IMR-90 (cell line): ENCODE results near the gene MROH7. TPM values are rescaled to one million over a fixed set of nuclear protein-coding genes. Genes with fewer than 3 reads are reported as not detected.

Experiments used
- ATAC-seq: fragments of 200-7000 bp; cut with Tn5 transposase; 2 replicates; pipeline ENCODE4 v1.9.1; 2020; ENCODE audit warnings: low read depth, mild to moderate bottlenecking, moderate library complexity
- BruUV-seq: library from RNA; stranded (reverse); fragments of 400-500 nt; replicated peaks from 2 replicates; lab custom pipeline; 2021; lab: Mats Ljungman, UMichigan
- CTCF ChIA-PET: fragments of 300-600 bp; formaldehyde crosslinking; extraction: SDS; loops from one replicate; lab custom pipeline; 2021; ENCODE audit warnings: antibody characterized with exemption; lab: Yijun Ruan, JAX
- POLR2A ChIA-PET: fragments of 300-600 bp; sonication (Branson Sonifier 250); formaldehyde crosslinking; loops from one replicate; lab custom pipeline; 2022; ENCODE audit warnings: antibody characterized with exemption; ENCODE audit not compliant: unreplicated experiment; lab: Charles Lee
- DNase-seq: peaks from one replicate; pipeline ENCODE4 v3.0.0; 2013
- H2AFZ ChIP-seq: replicated peaks from 2 replicates; pipeline ENCODE3; 2013; ENCODE audit warnings: low read length, mild to moderate bottlenecking; ENCODE audit not compliant: poor library complexity
- H2AK5ac ChIP-seq: 2 replicates; pipeline ENCODE4 v1.6.1; 2013; ENCODE audit warnings: low read depth, low read length, inconsistent platforms
- H2AK9ac ChIP-seq: replicated peaks from 2 replicates; pipeline ENCODE3; 2013; ENCODE audit warnings: mild to moderate bottlenecking, low read depth, low read length, moderate library complexity; ENCODE audit not compliant: poor library complexity
- H2BK120ac ChIP-seq: 2 replicates; pipeline ENCODE4 v1.6.1; 2013; ENCODE audit warnings: low read depth, low read length, inconsistent platforms
- H2BK15ac ChIP-seq: 3 replicates; pipeline ENCODE4 v1.6.1; 2013; ENCODE audit warnings: low read depth, low read length, inconsistent platforms
- H2BK20ac ChIP-seq: 2 replicates; pipeline ENCODE4 v1.6.1; 2013; ENCODE audit warnings: low read depth, mild to moderate bottlenecking, inconsistent platforms, low read length, moderate library complexity
- H2BK5ac ChIP-seq: 2 replicates; pipeline ENCODE4 v1.6.1; 2013; ENCODE audit warnings: mild to moderate bottlenecking, low read depth, low read length, inconsistent platforms; ENCODE audit not compliant: poor library complexity, severe bottlenecking
- H3K14ac ChIP-seq: replicated peaks from 2 replicates; pipeline ENCODE4 v1.6.1; 2013; ENCODE audit warnings: low read depth, low read length, inconsistent platforms
- H3K18ac ChIP-seq: 2 replicates; pipeline ENCODE4 v1.6.1; 2013; ENCODE audit warnings: low read depth, low read length, control low read depth
- H3K23ac ChIP-seq: 2 replicates; pipeline ENCODE4 v1.6.1; 2013; ENCODE audit warnings: low read depth, low read length, inconsistent platforms
- H3K27ac ChIP-seq: 2 replicates; pipeline ENCODE4 v1.5.1; 2013; ENCODE audit warnings: mild to moderate bottlenecking, control low read depth, low read length; ENCODE audit not compliant: insufficient read depth
- H3K27me3 ChIP-seq: 2 replicates; pipeline ENCODE4 v1.6.1; 2013; ENCODE audit warnings: low read length; ENCODE audit not compliant: control insufficient read depth, insufficient read depth
- H3K36me3 ChIP-seq: 2 replicates; pipeline ENCODE4 v1.6.1; 2013; ENCODE audit warnings: low read length, mixed read lengths; ENCODE audit not compliant: control insufficient read depth, insufficient read depth
- H3K4ac ChIP-seq: 2 replicates; pipeline ENCODE4 v1.6.1; 2013; ENCODE audit warnings: low read depth, low read length, inconsistent platforms
- H3K4me1 ChIP-seq: 2 replicates; pipeline ENCODE4 v1.6.1; 2013; ENCODE audit warnings: low read length, mixed read lengths; ENCODE audit not compliant: control insufficient read depth, insufficient read depth
- H3K4me2 ChIP-seq: 2 replicates; pipeline ENCODE4 v1.6.1; 2013; ENCODE audit warnings: low read depth, mild to moderate bottlenecking, control low read depth, low read length, moderate library complexity
- H3K4me3 ChIP-seq: 2 replicates; pipeline ENCODE4 v1.5.1; 2013; ENCODE audit warnings: low read depth, mild to moderate bottlenecking, control low read depth, low read length, moderate library complexity; ENCODE audit not compliant: insufficient read depth
- H3K56ac ChIP-seq: 2 replicates; pipeline ENCODE4 v1.6.1; 2013; ENCODE audit warnings: low read length, inconsistent platforms; ENCODE audit not compliant: insufficient read depth; ENCODE audit errors: extremely low read depth
- H3K79me1 ChIP-seq, 2 experiments: 2 replicates each; pipeline ENCODE4 v1.6.1; 2013; ENCODE audit warnings: low read length in 2 of 2, inconsistent platforms in 1 of 2, low read depth in 1 of 2
- H3K9ac ChIP-seq: 2 replicates; pipeline ENCODE4 v1.6.1; 2013; ENCODE audit warnings: low read depth, low read length, control low read depth
- H3K9me1 ChIP-seq: 2 replicates; pipeline ENCODE4 v1.6.1; 2013; ENCODE audit warnings: low read length, inconsistent platforms; ENCODE audit not compliant: insufficient read depth
- H3K9me3 ChIP-seq: 2 replicates; pipeline ENCODE4 v1.6.1; 2013; ENCODE audit warnings: low read length; ENCODE audit not compliant: control insufficient read depth, insufficient read depth
- H4K20me1 ChIP-seq: 2 replicates; pipeline ENCODE4 v1.6.1; 2013; ENCODE audit warnings: low read length, inconsistent platforms; ENCODE audit not compliant: insufficient read depth
- H4K5ac ChIP-seq: 2 replicates; pipeline ENCODE4 v1.6.1; 2013; ENCODE audit warnings: mild to moderate bottlenecking, low read depth, low read length, control low read depth
- H4K8ac ChIP-seq, 2 experiments: 2 replicates each; pipeline ENCODE4 v1.6.1; 2013; ENCODE audit warnings: low read depth in 2 of 2, low read length in 2 of 2, control low read depth in 1 of 2, inconsistent platforms in 1 of 2
- H4K91ac ChIP-seq: 2 replicates; pipeline ENCODE4 v1.6.1; 2013; ENCODE audit warnings: low read depth, low read length, inconsistent platforms; ENCODE audit not compliant: insufficient read depth
- BHLHE40 ChIP-seq: fragments of 150-350 bp; IDR thresholded peaks from 2 replicates; pipeline ENCODE4 v1.6.1; 2016; ENCODE audit warnings: mild to moderate bottlenecking, low read depth, low read length
- CEBPB ChIP-seq: IDR thresholded peaks from 2 replicates; pipeline ENCODE4 v1.6.1; 2012; ENCODE audit warnings: low read depth, low read length, improper control_type of control experiment
- MAFK ChIP-seq: IDR thresholded peaks from 2 replicates; pipeline ENCODE4 v1.6.1; 2012; ENCODE audit warnings: low read depth, low read length, improper control_type of control experiment
- MAZ ChIP-seq: IDR thresholded peaks from 2 replicates; pipeline ENCODE4 v1.6.1; 2012; ENCODE audit warnings: low read depth, mild to moderate bottlenecking, low read length, improper control_type of control experiment, moderate library complexity, borderline replicate concordance
- MXI1 ChIP-seq: IDR thresholded peaks from 2 replicates; pipeline ENCODE4 v1.6.1; 2012; ENCODE audit warnings: low read depth, mild to moderate bottlenecking, low read length, moderate library complexity, borderline replicate concordance
- NFE2L2 ChIP-seq: fragments of 150-350 bp; IDR thresholded peaks from 2 replicates; pipeline ENCODE4 v1.6.1; 2016; ENCODE audit warnings: low read depth, mild to moderate bottlenecking, low read length
- POLR2A ChIP-seq: IDR thresholded peaks from 2 replicates; pipeline ENCODE4 v1.6.1; 2012; ENCODE audit warnings: mild to moderate bottlenecking, low read depth, low read length
- RAD21 ChIP-seq: IDR thresholded peaks from 2 replicates; pipeline ENCODE4 v1.6.1; 2012; ENCODE audit warnings: low read length, improper control_type of control experiment
- SMC3 ChIP-seq: fragments of 150-350 bp; IDR thresholded peaks from 2 replicates; pipeline ENCODE4 v1.6.1; 2016; ENCODE audit warnings: low read depth, mild to moderate bottlenecking, antibody characterized with exemption, low read length, moderate library complexity
- WGBS, 2 experiments: methylation state at CpG; one replicate each; pipeline versions ENCODE4 v1.1.5 to v1.1.7; 2013; ENCODE audit warnings: missing lambda C conversion rate in 2 of 2; ENCODE audit not compliant: insufficient read length in 1 of 2; ENCODE audit errors: extremely low coverage in 2 of 2; 5-methylcytosine and 5-hydroxymethylcytosine counted together
- dilution Hi-C: fragments of 300-500 bp; cut with HindIII; formaldehyde crosslinking; loops from one replicate; pipeline ENCODE4 v1.14.3; 2018; ENCODE audit warnings: low sequenced_read_pairs; ENCODE audit not compliant: unreplicated experiment
- in situ Hi-C: fragments of 300-500 bp; cut with MboI; formaldehyde crosslinking; loops from 3 replicates; pipeline ENCODE4 v1.14.3; 2019; ENCODE audit warnings: low sequenced_read_pairs, inconsistent platforms, mixed read lengths
- intact Hi-C: fragments of 100-400 bp; cut with micrococcal nuclease; formaldehyde crosslinking; loops from 2 replicates; pipeline ENCODE4 v1.10.0; 2022
- polyA plus RNA-seq, 3 experiments: library from polyadenylated mRNA; depleted of rRNA; stranded (reverse); fragments of >200 nt; gene quantifications; 2 replicates each; pipeline ENCODE4 v1.2.3, GENCODE V29; 2012; ENCODE audit warnings: low replicate concordance in 1 of 3
- total RNA-seq: library from RNA; depleted of rRNA; stranded (reverse); fragments of >200 nt; gene quantifications from 2 replicates; pipeline ENCODE4 v1.2.3, GENCODE V29; 2012
- TF ChIP-seq, protein P1 (sequence below): conservative IDR thresholded peaks from 2 replicates; pipeline ENCODE4 v1.5.1; 2012; ENCODE audit warnings: mild to moderate bottlenecking, low read depth, low read length, improper control_type of control experiment
- TF ChIP-seq, protein P2 (sequence below): fragments of 150-350 bp; IDR thresholded peaks from 2 replicates; pipeline ENCODE4 v1.6.1; 2016; ENCODE audit warnings: low read depth, mild to moderate bottlenecking, low read length, moderate library complexity, borderline replicate concordance

Gene MROH7
- total and polyA plus RNA-seq, 2 of the 4 experiments (the other 2 are of a cell fraction): not detected

DNA sequence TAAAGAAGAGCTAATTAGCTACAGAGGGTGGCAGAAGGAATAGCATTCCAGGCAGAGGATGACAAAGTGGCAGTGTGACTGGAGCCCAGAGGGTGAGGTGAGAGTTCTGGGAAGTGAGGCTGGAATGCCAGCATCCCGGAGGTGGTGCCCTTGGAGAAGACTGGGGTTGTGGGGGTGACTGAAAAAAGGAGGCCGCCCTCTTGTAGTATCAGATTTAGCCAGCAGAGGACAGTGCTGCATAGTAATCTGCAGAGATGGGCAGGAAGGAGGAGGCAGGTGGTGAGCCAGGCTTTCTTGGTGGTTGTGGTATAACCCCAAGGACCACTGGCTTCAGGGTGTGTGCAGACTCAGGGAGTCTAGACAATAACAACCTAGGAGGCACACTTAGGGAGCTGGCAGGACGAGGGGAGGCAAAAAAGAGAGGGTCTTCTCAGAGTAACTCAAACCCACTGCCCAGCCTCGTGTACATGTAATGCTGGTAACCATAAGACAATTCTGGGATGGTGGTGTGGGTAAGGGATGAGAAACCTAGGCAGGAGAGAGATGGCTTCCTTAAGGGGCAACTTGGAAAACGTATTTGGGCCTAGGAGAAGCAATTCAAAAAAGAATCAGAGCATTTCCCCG lies 30.5 kb downstream of the MROH7 start:
- Histone ChIP-seq H4K91ac (no peak overlapping the region), H3K9ac (no peak overlapping the region), H3K79me1 (no peaks in the 10 kb centered on the region), H2BK20ac (no peak overlapping the region), H3K14ac (no peak overlapping the region), H3K27me3 (peaks cover 31% of the 10 kb centered on the region), H2AFZ (no peak overlapping the region), H3K36me3 (no peaks in the 10 kb centered on the region), H3K4ac (no peak overlapping the region), H2BK120ac (no peak overlapping the region), H3K9me1 (no peaks in the 10 kb centered on the region), H3K4me3 (no peak overlapping the region), H3K27ac (no peak overlapping the region), H2BK5ac (no peak overlapping the region), H2BK15ac (no peak overlapping the region), H3K18ac (no peak overlapping the region), H3K4me1 (no peaks in the 10 kb centered on the region), H2AK5ac (no peak overlapping the region), H4K5ac (no peak overlapping the region), H4K20me1 (no peaks in the 10 kb centered on the region), H3K56ac (no peak overlapping the region), H3K23ac (no peak overlapping the region), H4K8ac (no peak overlapping the region), H3K9me3 (peaks cover 4% of the 10 kb centered on the region; the same call in 1 of the 2 replicates), H2AK9ac (no peak overlapping the region), H3K4me2 (no peak overlapping the region)
- DNase-seq (peak; percentile 50), ATAC-seq (peak; percentile 99)
- ChIA-PET POLR2A (no interaction called here), CTCF (interaction anchor here (0.6 kb wide), 1 partner anchor 137 kb away, joined by 5 read pairs; no protein-coding TSS in a partner anchor)
- dilution Hi-C loops: no loop called here
- in situ Hi-C loops: loop anchor here (10.0 kb wide), 1 partner anchor 143 kb away; no protein-coding TSS in a partner anchor
- no TSS peak for BruUV-seq
- intact Hi-C loops: loop anchor here (2.0 kb wide), 3 partner anchors 121 to 325 kb away; no protein-coding TSS in a partner anchor
- 42% methylated on average over 3 of the region's 6 CpGs; no CpG with 5 or more reads in 1 of the 2 experiments for WGBS, 2 experiments
- TF ChIP-seq RAD21: peak; percentile 93
- 0 out of 2 replicates have a peak, but pooled peaks have one; percentile 37 for TF ChIP-seq POLR2A
- TF ChIP-seq NFE2L2: no peak
- TF ChIP-seq, protein P1, sequence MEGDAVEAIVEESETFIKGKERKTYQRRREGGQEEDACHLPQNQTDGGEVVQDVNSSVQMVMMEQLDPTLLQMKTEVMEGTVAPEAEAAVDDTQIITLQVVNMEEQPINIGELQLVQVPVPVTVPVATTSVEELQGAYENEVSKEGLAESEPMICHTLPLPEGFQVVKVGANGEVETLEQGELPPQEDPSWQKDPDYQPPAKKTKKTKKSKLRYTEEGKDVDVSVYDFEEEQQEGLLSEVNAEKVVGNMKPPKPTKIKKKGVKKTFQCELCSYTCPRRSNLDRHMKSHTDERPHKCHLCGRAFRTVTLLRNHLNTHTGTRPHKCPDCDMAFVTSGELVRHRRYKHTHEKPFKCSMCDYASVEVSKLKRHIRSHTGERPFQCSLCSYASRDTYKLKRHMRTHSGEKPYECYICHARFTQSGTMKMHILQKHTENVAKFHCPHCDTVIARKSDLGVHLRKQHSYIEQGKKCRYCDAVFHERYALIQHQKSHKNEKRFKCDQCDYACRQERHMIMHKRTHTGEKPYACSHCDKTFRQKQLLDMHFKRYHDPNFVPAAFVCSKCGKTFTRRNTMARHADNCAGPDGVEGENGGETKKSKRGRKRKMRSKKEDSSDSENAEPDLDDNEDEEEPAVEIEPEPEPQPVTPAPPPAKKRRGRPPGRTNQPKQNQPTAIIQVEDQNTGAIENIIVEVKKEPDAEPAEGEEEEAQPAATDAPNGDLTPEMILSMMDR: peak; percentile 93
- TF ChIP-seq SMC3: peak; percentile 93
- TF ChIP-seq CEBPB: no peak
- TF ChIP-seq MXI1: no peak
- TF ChIP-seq, protein P2, sequence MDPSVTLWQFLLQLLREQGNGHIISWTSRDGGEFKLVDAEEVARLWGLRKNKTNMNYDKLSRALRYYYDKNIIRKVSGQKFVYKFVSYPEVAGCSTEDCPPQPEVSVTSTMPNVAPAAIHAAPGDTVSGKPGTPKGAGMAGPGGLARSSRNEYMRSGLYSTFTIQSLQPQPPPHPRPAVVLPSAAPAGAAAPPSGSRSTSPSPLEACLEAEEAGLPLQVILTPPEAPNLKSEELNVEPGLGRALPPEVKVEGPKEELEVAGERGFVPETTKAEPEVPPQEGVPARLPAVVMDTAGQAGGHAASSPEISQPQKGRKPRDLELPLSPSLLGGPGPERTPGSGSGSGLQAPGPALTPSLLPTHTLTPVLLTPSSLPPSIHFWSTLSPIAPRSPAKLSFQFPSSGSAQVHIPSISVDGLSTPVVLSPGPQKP: no peak
- 0 out of 2 replicates have a peak, but pooled peaks have one; percentile 31 for TF ChIP-seq MAZ
- TF ChIP-seq MAFK: no peak
- no peak for TF ChIP-seq BHLHE40
